A172 (cell line): Measurements from ENCODE around the gene HACL1. TPM values are rescaled to one million over a fixed set of nuclear protein-coding genes. Genes with fewer than 3 reads are reported as not detected.

ENCODE experiments used
- DNase-seq: peaks from one replicate; pipeline ENCODE4 v3.0.0-alpha.2; 2015; ENCODE audit warnings: low spot score
- total RNA-seq: library from RNA; depleted of rRNA; stranded (reverse); fragments of >200 nt; shearing (Covaris generic); gene quantifications from 2 replicates; pipeline ENCODE4 v1.2.3, GENCODE V29; 2014; rRNA removed

The HACL1 gene
- total RNA-seq = 35.8 and 49.2 TPM in 2 replicates

DNA sequence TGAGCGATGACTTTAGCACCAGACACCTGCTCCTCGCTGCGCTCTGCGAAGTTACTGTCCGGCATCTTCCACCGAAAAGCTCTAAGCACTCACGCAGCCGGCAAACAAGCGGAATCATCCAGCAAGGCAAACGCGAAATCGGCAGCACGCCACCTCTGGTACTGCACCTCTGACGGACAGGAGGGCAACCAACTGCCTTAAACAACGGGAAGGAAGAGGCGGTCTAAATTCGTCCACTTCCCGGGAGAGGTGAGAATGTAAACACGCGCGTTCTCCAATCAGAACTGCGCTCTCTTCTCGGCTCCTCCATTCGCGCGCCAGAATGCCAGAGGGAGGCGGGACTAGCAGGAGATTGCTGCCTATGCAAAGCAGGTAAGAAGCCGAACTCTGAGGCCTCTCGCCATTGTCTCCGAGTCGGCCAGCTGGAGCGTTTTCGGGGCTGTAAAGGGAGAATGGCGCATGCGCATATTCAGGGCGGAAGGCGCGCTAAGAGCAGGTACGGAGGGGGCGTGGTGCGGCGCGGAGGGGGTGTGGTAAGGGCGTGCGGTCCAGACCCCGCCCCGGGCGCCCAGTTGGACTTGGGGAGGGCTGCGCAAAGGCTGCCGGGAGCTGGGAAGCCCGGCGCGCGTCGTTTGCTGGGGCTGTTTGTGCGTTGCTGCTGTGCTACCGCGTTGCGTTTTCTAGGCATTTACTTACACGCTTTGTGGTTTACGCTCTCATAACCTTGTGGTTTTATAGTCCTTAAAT lies at the start of gene HACL1, which contains the start of gene BTD:
Gene HACL1, minus strand, starts transcription at position 171 of the 747 bp plus-strand sequence. Its CDS starts 106 bp downstream, at position 65.
Gene BTD, plus strand, starts transcription at position 347 of the 747 bp plus-strand sequence. CDS start 33,695 bp downstream, outside the sequence.
- peak; percentile 100 for DNase-seq

DNA sequence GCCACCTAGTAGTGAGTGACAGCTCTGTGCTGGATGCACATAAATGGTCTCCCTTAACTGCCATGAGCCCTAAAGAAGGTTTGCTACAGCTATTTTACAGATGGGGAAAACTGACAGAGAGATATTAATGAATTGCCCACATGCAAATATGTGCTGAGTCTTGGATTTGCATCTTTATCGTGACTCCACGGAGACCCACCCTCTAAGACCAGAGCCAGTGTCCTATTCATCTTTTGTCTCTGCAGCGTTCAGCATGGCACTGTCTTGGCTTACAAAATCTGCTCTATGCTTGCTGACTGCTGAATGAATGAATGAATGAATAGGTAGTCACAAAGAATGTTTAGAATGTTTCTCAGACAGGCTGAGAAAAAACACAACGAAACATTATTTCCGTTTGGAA lies 48.5 kb upstream of the HACL1 start:
- no peak for DNase-seq

DNA sequence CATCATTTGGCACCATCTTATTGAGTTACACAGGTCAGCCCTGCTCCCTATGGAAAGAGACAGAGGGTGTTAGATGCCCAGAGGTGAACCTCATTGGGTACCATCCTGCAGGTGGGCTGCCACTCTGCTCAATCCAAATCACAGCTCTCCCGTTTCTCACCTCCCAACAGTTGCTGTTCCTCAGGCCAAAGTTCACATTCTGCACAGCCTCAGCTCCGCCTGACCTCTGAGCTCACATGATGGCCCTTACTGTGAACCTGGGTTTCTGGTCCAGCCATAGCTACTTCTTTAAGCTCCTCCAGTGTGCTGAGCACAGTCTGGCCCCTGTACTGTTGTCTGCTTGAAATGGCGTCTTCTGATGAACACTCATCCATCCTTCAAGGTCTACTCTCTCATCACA lies 48.0 kb upstream of the HACL1 start:
- DNase-seq = no peak

DNA sequence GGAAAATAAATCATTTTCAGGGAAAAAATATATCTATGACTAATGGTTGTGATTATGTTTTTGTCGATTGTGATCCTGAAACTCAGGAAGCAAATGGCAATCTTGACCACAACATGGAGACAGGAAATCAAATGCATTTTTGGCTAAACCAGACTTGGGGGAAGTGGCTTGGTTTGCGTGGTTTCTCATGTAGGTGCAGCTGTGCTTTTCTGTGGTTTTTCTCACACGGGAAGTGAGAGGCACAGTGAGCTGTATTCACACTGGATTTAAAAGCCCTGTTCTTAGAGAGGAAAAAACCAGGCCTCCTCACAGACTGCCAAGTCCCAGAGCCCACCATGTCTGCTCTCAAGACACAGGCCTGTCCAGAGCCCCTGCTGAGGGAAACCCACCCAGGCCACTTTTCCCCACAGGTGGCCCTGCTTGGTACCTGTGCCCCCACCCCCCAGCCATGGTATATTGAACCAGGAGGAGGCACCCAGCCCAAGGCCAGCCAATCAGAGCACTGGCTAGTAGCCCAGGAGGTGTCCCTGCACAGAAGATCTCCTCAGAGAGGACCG lies 46.3 kb upstream of the HACL1 start:
- peak; percentile 97 for DNase-seq

DNA sequence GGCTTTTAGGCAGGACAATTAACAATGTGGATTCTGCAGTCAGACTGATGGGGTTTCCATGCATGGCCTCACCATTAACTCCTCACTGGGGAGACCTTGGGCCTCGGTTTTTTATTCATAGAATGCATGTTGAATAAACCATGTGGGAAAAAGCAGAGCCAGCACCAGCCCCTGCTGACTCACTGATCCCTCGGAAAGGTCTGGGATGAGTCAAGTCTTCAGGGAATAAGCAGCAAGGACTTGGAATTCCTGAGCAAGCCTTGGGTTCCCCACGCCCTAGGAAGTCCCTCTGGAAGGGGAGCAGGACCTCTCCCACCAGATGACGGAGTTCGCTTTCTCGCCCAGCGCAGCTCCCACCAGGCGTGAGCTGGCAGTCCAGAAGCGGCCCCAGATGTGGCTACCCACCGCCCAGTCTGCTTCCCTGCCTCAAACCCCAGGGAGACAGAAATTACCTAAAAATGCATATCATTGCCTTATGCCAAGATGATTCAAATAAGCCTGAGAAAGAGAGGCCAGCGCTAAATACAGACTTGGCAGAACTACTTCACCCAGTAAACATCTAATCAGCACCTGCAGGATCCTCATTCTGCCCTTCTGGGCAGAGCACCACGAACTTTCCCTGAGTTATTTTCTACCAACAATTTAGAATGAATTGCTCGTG lies 45.6 kb upstream of the HACL1 start:
- DNase-seq = peak; percentile 99

DNA sequence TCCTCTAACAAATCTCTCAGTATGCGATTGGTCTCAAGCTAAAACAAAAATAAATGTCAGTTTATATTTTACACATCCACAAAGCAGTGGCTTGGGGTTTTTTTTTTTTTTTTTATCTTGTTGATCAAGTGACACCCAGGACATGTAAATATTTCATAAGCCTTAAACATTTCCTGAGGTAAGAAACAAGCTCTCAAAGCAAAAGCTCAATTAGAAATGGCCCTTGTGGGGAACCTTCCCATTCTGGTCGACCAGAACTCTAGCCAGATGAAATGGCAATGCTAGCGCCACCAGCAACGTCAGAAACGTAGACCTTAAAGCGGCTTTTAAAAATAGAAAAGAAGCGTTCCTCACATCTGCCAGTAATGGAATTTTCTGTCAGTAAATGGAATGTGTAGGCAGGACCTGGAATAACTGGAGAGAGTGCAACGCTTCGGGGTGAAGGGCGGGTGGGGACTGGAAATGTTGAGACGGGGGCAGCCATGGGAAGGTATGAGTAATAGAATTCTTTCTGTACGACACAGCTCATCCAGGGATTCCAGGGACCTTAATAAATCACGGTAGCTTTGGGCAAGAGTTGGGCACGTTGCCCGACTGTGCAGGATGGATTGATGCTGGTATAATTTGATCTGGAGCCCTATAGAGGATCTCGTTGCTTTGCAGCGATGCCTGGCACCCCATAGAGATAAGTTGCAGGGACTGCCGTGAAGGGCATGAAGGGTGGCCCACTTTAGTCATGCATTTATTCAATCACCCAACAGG lies 44.6 kb upstream of the HACL1 start:
- peak; percentile 100 for DNase-seq

DNA sequence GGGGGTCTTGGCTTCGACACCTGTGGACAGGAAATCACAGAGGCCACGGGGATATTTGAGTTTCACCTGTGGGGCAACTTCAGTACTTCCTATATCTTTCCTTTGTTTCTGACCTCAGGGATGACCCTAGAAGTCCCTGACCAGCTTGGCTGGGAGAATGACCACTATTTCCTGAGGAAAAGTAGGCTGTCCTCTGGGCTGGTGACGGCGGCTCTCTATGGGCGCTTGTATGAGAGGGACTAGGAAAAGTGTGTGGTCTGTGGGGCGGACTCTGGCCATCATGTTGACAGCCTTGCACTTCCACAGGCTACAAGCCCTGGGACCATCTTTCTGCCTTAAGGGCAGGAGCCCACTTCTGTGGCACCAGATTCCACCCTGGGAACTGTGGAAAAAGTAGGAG lies 43.9 kb upstream of the HACL1 start:
- DNase-seq = peak; percentile 72

DNA sequence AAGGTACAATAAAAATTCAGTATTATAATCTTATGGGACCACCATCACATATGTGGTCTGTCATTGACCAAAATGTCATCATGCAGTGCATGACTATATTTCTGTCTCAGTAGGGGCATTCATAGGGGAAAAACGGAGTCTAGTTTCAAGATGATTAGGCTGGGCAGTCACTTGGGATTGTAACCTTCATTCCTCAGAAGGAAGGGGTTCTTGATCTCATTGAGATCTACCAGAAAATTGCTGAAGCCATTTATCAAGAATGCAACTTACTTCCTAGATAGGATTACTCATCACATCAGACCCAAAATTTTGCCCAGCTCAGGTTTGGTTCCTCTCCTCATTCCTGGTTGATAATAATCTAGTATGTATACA lies 37.5 kb upstream of the HACL1 start:
- DNase-seq = no peak

DNA sequence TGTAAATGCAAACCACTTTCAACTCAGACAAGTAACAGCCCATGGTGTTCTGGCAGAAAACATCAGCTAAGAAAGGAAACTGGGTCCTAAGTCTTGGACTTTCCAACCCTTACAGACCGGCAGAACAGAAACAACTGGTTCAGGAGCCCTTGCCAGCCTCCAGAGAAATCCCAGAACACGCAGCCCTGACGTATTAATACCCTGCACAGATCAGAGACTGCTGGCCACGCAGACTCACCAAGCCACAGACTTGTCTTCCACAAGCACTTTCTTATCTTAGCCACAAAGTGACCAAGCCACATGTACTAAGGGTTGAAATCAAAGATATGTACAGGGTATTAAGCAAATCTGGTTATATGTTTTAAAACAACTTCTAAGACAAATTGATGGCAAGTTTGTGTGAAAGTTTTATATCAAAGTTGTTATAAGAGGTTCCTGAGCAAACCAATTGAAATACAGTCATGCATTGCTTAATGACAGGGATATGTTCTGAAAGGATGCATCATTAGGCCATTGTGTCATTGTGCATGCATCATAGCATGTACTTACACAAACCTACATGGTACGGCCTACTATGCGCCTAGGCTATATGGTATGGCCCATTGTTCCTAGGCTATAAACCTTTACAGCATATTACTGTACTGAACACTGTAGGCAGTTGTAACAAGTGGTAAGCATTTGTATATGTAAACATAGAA lies 37.0 kb upstream of the HACL1 start:
- no peak for DNase-seq

DNA sequence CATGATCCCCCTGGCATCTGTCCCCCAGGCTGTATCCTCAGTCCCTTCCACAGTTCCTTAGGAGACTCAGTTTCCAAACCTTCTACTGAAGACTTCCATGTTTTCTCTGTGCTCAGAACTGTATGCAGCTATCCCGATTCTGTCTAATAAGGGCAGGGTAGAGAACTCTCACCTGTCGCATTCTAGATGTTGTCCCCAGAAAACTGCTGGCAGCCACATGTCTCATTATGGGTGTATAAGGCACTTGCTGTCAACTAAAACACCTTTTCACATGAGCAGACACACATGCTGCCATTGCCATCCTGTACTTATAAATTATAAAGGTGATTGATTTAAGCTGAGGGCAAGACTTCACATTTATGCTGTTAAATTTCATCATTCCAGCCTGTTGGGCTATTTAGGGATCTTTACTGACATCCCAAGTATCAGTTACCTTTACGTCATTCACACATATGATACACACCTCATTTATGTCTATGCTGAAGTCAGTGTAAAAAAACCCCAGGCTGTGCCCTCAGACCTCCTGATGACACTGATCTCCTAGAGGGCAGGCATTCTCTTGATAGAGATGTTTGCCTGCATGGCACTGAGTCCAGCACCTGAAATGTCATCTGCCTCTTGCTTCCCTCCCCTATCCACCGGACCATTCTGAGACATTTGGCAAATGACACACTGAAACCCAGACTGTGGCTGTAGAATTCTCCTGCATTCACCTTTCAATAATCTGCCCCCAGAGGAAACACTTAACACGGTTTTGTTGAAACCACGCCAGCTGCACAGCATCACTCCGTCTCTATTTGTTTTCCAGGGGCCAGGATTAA lies 36.0 kb upstream of the HACL1 start:
- DNase-seq = no peak

DNA sequence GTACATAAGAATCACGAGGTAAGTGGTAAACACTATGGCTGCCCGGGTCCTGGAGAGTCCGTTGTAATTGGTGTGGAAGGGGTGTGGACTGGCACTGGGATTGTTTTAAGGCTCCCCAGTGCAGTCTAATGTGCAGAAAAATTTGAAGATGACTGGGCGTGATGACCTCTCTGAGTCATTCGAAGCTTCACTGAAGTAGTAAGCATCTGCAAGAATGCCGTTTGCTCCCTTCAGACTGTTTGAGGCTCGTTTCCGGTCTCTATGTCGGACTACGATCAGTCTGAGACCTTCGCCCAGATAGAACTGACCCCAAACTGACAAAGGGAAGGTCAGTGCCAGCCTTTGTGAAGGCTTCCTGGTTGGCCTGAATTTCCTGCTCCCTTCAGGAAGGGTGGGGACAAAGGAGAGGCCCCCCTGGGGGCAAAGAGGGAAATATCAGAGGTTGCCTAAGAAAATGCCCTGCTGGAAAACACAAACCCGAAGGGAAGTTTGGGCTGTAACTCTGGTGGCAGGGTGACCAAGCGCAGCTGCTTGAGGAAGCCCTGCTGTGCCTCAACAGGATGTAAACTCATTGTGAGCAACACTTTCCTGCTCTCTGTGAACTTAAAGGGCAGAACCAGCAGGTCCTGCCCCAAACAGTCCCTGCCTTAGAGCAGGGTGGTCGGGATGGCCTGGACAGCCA lies 34.8 kb upstream of the HACL1 start:
- DNase-seq = peak; percentile 99

DNA sequence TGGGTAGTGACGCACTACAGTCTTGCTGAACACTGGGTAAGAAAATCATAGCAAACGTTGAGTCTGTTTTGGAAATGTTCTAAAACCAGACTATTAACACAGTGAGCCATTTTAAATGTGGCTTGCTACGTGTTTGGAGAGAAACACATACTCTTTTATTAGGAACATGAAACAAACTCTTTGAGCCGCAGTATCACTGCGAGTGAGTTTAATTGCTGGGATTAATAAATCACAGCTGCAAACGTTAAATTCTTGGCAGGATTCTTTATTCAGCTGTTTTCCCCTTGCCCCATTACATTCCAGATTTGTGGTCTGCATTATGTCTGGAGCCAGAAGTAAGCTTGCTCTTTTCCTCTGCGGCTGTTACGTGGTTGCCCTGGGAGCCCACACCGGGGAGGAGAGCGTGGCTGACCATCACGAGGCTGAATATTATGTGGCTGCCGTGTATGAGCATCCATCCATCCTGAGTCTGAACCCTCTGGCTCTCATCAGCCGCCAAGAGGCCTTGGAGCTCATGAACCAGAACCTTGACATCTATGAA lies 33.8 kb upstream of the HACL1 start:
- peak; percentile 82 for DNase-seq

DNA sequence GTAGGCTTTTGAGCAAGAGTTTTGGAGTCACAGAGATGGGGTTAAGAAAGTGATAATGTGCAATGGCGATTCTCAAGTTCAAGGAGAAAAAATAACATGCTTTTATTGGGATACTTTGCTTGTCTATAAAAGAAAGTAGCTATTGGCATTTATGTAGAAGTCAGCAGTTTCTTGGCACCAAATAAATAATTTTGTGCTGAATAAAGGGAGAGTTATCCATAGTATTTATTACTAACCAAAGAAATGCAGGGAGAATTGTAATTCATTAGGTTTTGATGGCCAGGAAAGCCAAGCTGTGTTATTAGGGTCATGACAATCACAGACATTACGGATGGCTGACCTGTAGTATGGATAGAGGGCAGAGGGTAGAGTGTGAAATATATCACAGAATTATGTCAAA lies 33.3 kb upstream of the HACL1 start:
- DNase-seq = no peak

DNA sequence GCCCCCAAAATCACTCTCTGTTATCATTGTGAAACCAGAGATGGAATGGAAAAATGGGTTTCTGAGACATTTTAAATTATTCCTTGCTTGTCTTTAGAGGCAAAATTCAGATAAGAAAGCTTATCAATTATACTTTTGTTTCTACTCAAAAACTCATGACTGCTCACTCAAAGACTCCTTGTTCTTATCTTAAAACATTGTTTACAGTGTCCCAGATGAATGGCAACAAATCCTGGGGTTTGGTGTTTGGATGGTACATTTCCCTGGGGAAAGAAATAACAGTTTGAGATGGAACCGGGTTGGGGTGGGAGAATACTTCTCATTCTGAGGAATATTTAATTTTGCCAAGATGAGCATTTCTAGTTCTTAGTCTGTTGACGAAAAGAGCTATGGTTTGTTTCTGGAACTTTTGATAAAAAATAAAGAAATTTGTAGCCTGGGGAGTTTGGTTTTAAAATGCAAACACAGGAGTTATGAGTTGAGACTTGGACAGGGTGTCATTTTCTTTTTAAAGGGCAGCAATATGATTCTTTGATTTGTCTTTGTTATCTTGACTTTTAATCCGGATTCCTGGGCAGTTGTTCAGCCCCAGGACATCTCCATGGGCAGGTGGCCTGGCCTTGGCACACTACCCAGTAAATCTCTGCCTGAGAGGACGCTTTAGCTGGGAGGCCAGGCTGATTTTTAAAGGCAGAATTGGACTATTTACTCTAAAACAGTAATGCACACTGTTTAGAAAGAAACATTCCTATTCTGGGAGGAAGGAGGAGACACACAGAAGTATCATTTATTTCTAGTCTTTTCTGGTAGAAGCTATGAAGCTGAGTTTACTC lies 32.6 kb upstream of the HACL1 start:
- DNase-seq = peak; percentile 71

DNA sequence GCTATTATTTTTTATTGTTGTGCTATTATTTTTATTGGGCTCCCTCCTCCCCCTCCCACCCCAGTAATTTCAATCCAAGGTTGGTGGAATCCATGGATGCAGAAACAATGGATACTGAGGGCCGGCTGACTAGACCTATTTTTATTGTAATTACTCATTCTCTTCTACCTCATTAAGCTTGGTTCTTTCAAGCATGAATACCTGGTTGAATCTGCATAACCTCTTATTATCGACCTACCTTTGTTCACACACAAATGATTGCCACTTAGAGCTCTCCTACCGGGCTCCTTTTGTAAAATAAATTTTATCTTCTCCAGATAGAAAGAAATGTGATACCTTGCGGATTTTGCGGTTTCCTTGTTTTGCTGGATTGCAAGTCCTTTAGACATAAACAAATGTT lies 31.8 kb upstream of the HACL1 start:
- DNase-seq = no peak

DNA sequence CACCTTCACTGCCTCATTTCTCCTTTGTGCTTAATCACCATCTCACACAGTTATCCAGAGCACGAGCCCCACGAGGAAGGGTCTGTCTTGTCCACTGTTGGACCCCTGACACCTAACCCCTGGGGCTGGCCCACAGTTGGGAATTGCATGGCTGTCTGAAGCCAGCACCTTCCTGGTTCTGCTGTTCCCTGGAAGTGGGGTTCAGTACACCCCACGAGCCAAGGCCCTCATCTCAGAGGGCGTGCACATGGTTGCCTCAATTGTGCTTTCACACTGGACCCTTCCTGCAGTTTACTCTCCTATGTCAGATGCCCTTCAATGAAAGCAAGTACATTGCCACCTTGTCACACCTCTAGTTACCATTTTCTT lies 30.8 kb upstream of the HACL1 start:
- DNase-seq = no peak

DNA sequence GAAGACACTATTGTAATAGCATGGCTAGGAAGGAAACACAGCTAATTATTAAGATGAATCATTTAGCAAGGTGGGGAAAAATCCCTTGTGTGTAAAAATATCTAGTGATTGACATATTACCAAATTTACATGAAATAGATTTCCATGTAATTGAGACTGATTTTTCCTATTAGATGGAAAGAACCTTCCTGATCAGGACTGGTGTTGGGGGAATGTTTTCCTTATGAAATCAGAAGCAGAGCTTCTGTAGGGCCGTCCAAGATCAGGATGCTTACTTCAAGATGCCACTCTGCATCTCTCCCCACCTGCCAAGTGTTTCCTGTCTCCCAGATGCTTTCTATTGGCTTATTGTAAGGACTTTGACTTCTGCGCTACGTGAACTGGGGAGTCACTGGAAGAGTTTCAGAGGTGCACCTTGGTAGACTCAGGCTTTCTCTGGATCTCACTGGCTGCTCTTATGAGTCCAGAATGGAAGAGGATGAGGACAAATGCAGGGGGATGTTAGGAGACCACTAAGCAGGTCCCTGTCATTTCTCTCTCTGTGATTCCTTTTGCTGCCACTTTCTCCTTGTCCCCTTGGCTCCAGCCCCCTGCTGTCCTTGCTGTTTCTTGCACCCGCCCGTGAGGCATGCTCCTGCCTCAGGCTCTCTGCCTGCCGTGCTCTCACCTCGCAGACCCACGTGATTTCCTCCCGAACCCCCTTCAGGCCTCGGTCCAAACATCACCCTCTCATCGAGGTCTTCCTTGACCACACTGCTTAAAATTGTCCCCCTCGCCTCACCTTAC lies 30.2 kb upstream of the HACL1 start:
- DNase-seq = peak; percentile 49
